Neural progenitor cell (in vitro differentiated cells): ENCODE data around the gene CASP3. TPM values are rescaled to one million over a fixed set of nuclear protein-coding genes. Genes with fewer than 3 reads are reported as not detected.

Source experiments
- DNase-seq: peaks from one replicate; pipeline ENCODE4 v3.0.0-alpha.2; 2016; ENCODE audit warnings: low spot score
- H2AFZ ChIP-seq: fragments of 200-600 bp; sonication (generic); replicated peaks from 2 replicates; pipeline ENCODE4 v1.6.1; 2016; ENCODE audit warnings: antibody characterized with exemption
- H3F3A ChIP-seq: fragments of 200-600 bp; sonication (generic); 2 replicates; pipeline ENCODE4 v1.6.1; 2016; ENCODE audit warnings: antibody characterized with exemption, low read depth
- H3K27ac ChIP-seq: fragments of 200-600 bp; sonication (generic); 2 replicates; pipeline ENCODE4 v1.5.1; 2016; ENCODE audit warnings: mild to moderate bottlenecking
- H3K27me3 ChIP-seq: fragments of 200-600 bp; sonication (generic); 2 replicates; pipeline ENCODE4 v1.6.1; 2016; ENCODE audit warnings: mild to moderate bottlenecking, moderate library complexity
- H3K36me3 ChIP-seq: fragments of 200-600 bp; sonication (generic); 2 replicates; pipeline ENCODE4 v1.5.1; 2016
- H3K4me1 ChIP-seq: fragments of 200-600 bp; sonication (generic); 2 replicates; pipeline ENCODE4 v1.6.1; 2016; ENCODE audit warnings: mixed run types
- H3K4me2 ChIP-seq: fragments of 200-600 bp; sonication (generic); 2 replicates; pipeline ENCODE4 v1.6.1; 2016
- H3K4me3 ChIP-seq: fragments of 200-600 bp; sonication (generic); 2 replicates; pipeline ENCODE4 v1.5.1; 2016
- H3K79me2 ChIP-seq: fragments of 200-600 bp; sonication (generic); 2 replicates; pipeline ENCODE4 v1.6.1; 2016; ENCODE audit warnings: low read depth
- H3K9ac ChIP-seq: fragments of 200-600 bp; sonication (generic); 2 replicates; pipeline ENCODE4 v1.6.1; 2016
- H3K9me3 ChIP-seq: fragments of 200-600 bp; sonication (generic); 2 replicates; pipeline ENCODE4 v1.5.1; 2016; ENCODE audit warnings: low read depth
- H4K20me1 ChIP-seq: fragments of 200-600 bp; sonication (generic); 2 replicates; pipeline ENCODE4 v1.6.1; 2016; ENCODE audit warnings: low read depth
- H3K27ac Mint-ChIP-seq: 3 replicates; pipeline ENCODE4 v1.8.0; 2021; ENCODE audit warnings: mixed read lengths
- H3K27me3 Mint-ChIP-seq: 2 replicates; pipeline ENCODE4 v1.8.0; 2022; ENCODE audit warnings: low read depth, mild to moderate bottlenecking, inconsistent platforms, moderate library complexity, mixed read lengths; ENCODE audit not compliant: insufficient read depth
- H3K36me3 Mint-ChIP-seq: 3 replicates; pipeline ENCODE4 v1.8.0; 2021; ENCODE audit warnings: mixed read lengths
- H3K4me1 Mint-ChIP-seq: 3 replicates; pipeline ENCODE4 v1.8.0; 2021; ENCODE audit warnings: mixed read lengths
- H3K4me3 Mint-ChIP-seq: 3 replicates; pipeline ENCODE4 v1.8.0; 2021; ENCODE audit warnings: mild to moderate bottlenecking, moderate library complexity, mixed read lengths
- H3K9me3 Mint-ChIP-seq: 3 replicates; pipeline ENCODE4 v1.8.0; 2020; ENCODE audit warnings: mixed read lengths
- EZH2 ChIP-seq: fragments of 200-600 bp; sonication (generic); IDR thresholded peaks from 2 replicates; pipeline ENCODE4 v1.6.1; 2017; ENCODE audit warnings: antibody characterized with exemption, mild to moderate bottlenecking, moderate library complexity
- EZH2phosphoT487 ChIP-seq: fragments of 200-600 bp; sonication (generic); IDR thresholded peaks from 2 replicates; pipeline ENCODE4 v1.6.1; 2017; ENCODE audit warnings: antibody characterized with exemption
- total RNA-seq: library from RNA; depleted of rRNA; stranded (reverse); fragments of >200 nt; gene quantifications from 2 replicates; pipeline ENCODE4 v1.2.3, GENCODE V29; 2015; ENCODE audit warnings: low replicate concordance
- TF ChIP-seq, protein P1 (sequence below): fragments of 200-600 bp; sonication (generic); IDR thresholded peaks from 2 replicates; pipeline ENCODE4 v1.5.1; 2017; ENCODE audit warnings: antibody characterized with exemption, mild to moderate bottlenecking

Gene CASP3
- total RNA-seq, 1 donor from 2014 or later = 69.8 TPM

GRCh38 chr4:184674011-184674410 lies 24.8 kb upstream of the CASP3 start:
- no peak for TF ChIP-seq EZH2
- TF ChIP-seq, protein P1, sequence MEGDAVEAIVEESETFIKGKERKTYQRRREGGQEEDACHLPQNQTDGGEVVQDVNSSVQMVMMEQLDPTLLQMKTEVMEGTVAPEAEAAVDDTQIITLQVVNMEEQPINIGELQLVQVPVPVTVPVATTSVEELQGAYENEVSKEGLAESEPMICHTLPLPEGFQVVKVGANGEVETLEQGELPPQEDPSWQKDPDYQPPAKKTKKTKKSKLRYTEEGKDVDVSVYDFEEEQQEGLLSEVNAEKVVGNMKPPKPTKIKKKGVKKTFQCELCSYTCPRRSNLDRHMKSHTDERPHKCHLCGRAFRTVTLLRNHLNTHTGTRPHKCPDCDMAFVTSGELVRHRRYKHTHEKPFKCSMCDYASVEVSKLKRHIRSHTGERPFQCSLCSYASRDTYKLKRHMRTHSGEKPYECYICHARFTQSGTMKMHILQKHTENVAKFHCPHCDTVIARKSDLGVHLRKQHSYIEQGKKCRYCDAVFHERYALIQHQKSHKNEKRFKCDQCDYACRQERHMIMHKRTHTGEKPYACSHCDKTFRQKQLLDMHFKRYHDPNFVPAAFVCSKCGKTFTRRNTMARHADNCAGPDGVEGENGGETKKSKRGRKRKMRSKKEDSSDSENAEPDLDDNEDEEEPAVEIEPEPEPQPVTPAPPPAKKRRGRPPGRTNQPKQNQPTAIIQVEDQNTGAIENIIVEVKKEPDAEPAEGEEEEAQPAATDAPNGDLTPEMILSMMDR = no peak
- no peak for TF ChIP-seq EZH2phosphoT487
- no peaks in the 10 kb centered on the region for H3K4me1 ChIP-seq
- no peaks in the 10 kb centered on the region for H3K79me2 ChIP-seq
- H3K4me3 ChIP-seq = no peak overlapping the region
- peaks cover 12% of the 10 kb centered on the region for H3K36me3 Mint-ChIP-seq
- H3K4me3 Mint-ChIP-seq = no peak overlapping the region
- H3K9ac ChIP-seq = no peak overlapping the region
- peaks cover 2% of the 10 kb centered on the region for H3K27me3 Mint-ChIP-seq
- no peaks in the 10 kb centered on the region for H3K9me3 ChIP-seq
- H3K27ac Mint-ChIP-seq = no peak overlapping the region
- no peaks in the 10 kb centered on the region for H3F3A ChIP-seq
- H3K27ac ChIP-seq = no peak overlapping the region
- DNase-seq = no peak
- H4K20me1 ChIP-seq = no peaks in the 10 kb centered on the region
- no peaks in the 10 kb centered on the region for H3K9me3 Mint-ChIP-seq
- no peaks in the 10 kb centered on the region for H3K4me1 Mint-ChIP-seq
- H2AFZ ChIP-seq = no peak overlapping the region
- no peaks in the 10 kb centered on the region for H3K27me3 ChIP-seq
- no peaks in the 10 kb centered on the region for H3K36me3 ChIP-seq
- no peak overlapping the region for H3K4me2 ChIP-seq

- H3K36me3 ChIP-seq = no peaks in the 10 kb centered on the region
- no peak overlapping the region for H3K4me3 Mint-ChIP-seq
- no peaks in the 10 kb centered on the region for H4K20me1 ChIP-seq
- H3K27ac Mint-ChIP-seq = no peak overlapping the region
- H3K9me3 Mint-ChIP-seq = no peaks in the 10 kb centered on the region
- no peaks in the 10 kb centered on the region for H3K9me3 ChIP-seq
- no peaks in the 10 kb centered on the region for H3K27me3 ChIP-seq
- no peak for DNase-seq
- H2AFZ ChIP-seq = no peak overlapping the region
- no peak overlapping the region for H3K9ac ChIP-seq
- H3K4me2 ChIP-seq = no peak overlapping the region
- TF ChIP-seq EZH2 = no peak
- H3K36me3 Mint-ChIP-seq = peaks cover 21% of the 10 kb centered on the region
- no peaks in the 10 kb centered on the region for H3K4me1 Mint-ChIP-seq
- no peaks in the 10 kb centered on the region for H3K4me1 ChIP-seq
- no peaks in the 10 kb centered on the region for H3F3A ChIP-seq
- H3K4me3 ChIP-seq = no peak overlapping the region
- peaks cover 2% of the 10 kb centered on the region for H3K27me3 Mint-ChIP-seq
- H3K27ac ChIP-seq = no peak overlapping the region
- no peaks in the 10 kb centered on the region for H3K79me2 ChIP-seq
Measured at GRCh38 chr4:184672741-184673140, 23.5 kb upstream of the CASP3 start.

DNA sequence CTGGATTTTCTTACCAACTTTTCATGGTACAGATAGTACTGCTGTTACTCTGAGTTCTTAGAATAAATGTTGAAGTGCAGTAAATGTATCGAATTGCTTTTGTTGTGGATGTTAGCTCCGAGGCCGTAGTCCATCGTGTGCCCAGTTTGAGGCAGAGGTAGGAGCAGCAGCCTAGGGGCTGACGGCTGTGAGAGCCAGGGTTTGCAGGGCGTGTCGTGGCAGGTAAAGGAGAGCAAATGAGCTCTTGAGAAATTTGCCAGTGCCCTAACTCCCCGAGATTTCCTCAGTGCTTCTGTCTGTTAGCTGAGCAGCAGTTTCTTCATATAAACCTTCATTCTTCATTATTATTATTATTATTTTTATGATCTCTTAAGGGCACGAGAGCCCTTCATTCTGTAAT lies 21.9 kb upstream of the CASP3 start:
- Histone ChIP-seq H3K9ac (no peak overlapping the region), H3K79me2 (no peaks in the 10 kb centered on the region), H3K4me2 (no peak overlapping the region), H3K27me3 (no peaks in the 10 kb centered on the region), H3K4me1 (no peaks in the 10 kb centered on the region), H3K36me3 (no peaks in the 10 kb centered on the region), H4K20me1 (no peaks in the 10 kb centered on the region), H3K27ac (no peak overlapping the region), H3K9me3 (no peaks in the 10 kb centered on the region), H3F3A (no peaks in the 10 kb centered on the region), H3K4me3 (no peak overlapping the region), H2AFZ (no peak overlapping the region)
- Mint-ChIP-seq H3K9me3 (no peaks in the 10 kb centered on the region), H3K4me3 (no peak overlapping the region), H3K36me3 (peaks cover 22% of the 10 kb centered on the region), H3K27me3 (peaks cover 2% of the 10 kb centered on the region), H3K4me1 (no peaks in the 10 kb centered on the region), H3K27ac (no peak overlapping the region)
- TF ChIP-seq, protein P1 = no peak
- TF ChIP-seq EZH2 (no peak), EZH2phosphoT487 (no peak)
- DNase-seq = no peak

- H3K9ac ChIP-seq = no peak overlapping the region
- peaks cover 19% of the 10 kb centered on the region for H3K36me3 Mint-ChIP-seq
- no peaks in the 10 kb centered on the region for H3K27me3 ChIP-seq
- no peak overlapping the region for H3K27ac ChIP-seq
- no peaks in the 10 kb centered on the region for H3K4me1 Mint-ChIP-seq
- H3K36me3 ChIP-seq = no peaks in the 10 kb centered on the region
- H3F3A ChIP-seq = no peaks in the 10 kb centered on the region
- H3K4me3 ChIP-seq = no peak overlapping the region
- no peaks in the 10 kb centered on the region for H3K79me2 ChIP-seq
- H2AFZ ChIP-seq = no peak overlapping the region
- no peaks in the 10 kb centered on the region for H3K4me1 ChIP-seq
- no peak overlapping the region for H3K4me3 Mint-ChIP-seq
- H3K27me3 Mint-ChIP-seq = peaks cover 2% of the 10 kb centered on the region
- TF ChIP-seq, protein P1 = no peak
- TF ChIP-seq EZH2 (no peak), EZH2phosphoT487 (no peak)
- H3K27ac Mint-ChIP-seq = no peak overlapping the region
- no peak overlapping the region for H3K4me2 ChIP-seq
- no peaks in the 10 kb centered on the region for H3K9me3 ChIP-seq
- no peaks in the 10 kb centered on the region for H4K20me1 ChIP-seq
- DNase-seq = no peak
- no peaks in the 10 kb centered on the region for H3K9me3 Mint-ChIP-seq
Measured at GRCh38 chr4:184669251-184669650, 20.0 kb upstream of the CASP3 start.
